ENCODE data around the gene CYBRD1.

Gene CYBRD1

GRCh38 chr2:171602352-171602751 is 80.1 kb downstream of the CYBRD1 start:
- no peak for DNase-seq (ENCODE audit: low spot score)
